GM18507 (cell line): Measurements from ENCODE around the gene FES.
"Not testable (repeated sequence)": the region's sequence is repeated elsewhere in the genome, so short reads cannot be mapped to it uniquely, and the experiment has no call there.

Experiments used
- DNase-seq: peaks from one replicate; pipeline ENCODE4 v3.0.0; 2011; ENCODE audit warnings: low read depth; ENCODE audit not compliant: insufficient read length; ENCODE audit errors: extremely low spot score
- FAIRE-seq: peaks from 2 replicates; lab custom pipeline; 2011; peaks lifted over from hg19 to GRCh38; lab: Jason Lieb, UNC

The FES gene

DNA sequence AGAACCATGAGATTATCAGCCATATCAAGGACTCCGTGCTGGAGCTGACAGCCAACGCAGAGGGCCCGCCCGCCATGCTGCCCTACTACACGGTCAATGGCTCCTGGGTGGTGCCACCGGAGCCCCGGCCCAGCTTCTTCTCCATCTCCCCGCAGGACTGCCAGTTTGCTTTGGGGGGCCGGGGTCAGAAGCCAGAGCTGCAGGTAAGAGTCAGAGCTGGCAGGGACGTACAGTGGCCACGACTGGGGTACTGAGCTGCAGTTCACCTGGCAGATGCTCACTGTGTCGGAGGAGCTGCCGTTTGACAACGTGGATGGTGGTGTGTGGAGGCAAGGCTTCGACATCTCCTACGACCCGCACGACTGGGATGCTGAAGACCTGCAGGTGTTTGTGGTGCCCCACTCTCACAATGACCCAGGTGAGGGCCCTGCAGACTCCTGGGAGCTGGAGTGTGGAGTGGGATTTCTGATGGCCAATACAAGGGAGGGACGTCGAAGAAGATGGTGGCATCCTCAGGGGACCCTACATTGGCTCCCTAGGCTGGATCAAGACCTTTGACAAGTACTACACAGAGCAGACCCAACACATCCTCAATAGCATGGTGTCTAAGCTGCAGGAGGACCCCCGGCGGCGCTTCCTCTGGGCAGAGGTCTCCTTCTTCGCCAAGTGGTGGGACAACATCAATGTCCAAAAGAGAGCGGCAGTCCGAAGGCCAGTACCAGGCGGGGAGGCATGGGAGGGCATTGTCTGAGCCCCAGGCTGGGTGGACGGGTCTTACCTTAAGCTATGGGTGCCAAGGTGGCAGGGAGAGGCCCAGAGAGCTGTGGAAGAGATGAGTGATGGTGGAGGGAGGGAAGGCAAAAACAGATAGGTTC lies 21.2 kb downstream of the FES start:
- FAIRE-seq, result no peak

GRCh38 chr15:90906181-90906849 lies 22.0 kb downstream of the FES start:
- no peak for DNase-seq
- FAIRE-seq, result no peak

More for the DNA sequence above, 21.2 kb downstream of the FES start:
- no peak for DNase-seq

- DNase-seq (no peak), FAIRE-seq (no peak)
These were observed 22.9 kb downstream of the FES start for GRCh38 chr15:90907051-90907660.

- no peak for FAIRE-seq
- DNase-seq, result no peak
These were observed 23.7 kb downstream of the FES start for GRCh38 chr15:90907838-90908507.

GRCh38 chr15:90909449-90909848 lies 25.1 kb downstream of the FES start:
- not testable (repeated sequence) for FAIRE-seq, DNase-seq

DNA sequence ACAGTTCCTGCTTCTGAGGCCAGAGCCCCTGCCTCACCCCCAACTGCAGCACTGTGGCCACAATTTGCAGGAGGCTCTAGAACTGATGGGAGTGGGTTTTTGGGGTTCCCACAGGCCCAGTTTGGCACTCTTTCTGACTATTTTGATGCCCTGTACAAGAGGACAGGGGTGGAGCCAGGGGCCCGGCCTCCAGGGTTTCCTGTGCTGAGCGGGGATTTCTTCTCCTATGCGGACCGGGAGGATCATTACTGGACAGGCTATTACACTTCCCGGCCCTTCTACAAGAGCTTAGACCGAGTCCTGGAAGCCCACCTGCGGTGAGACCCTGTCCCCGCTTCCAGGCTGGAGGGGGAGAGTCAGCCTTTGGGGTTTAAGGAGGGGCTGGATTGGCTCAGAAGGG lies 25.7 kb downstream of the FES start:
- FAIRE-seq, result no peak
- DNase-seq, result no peak

DNA sequence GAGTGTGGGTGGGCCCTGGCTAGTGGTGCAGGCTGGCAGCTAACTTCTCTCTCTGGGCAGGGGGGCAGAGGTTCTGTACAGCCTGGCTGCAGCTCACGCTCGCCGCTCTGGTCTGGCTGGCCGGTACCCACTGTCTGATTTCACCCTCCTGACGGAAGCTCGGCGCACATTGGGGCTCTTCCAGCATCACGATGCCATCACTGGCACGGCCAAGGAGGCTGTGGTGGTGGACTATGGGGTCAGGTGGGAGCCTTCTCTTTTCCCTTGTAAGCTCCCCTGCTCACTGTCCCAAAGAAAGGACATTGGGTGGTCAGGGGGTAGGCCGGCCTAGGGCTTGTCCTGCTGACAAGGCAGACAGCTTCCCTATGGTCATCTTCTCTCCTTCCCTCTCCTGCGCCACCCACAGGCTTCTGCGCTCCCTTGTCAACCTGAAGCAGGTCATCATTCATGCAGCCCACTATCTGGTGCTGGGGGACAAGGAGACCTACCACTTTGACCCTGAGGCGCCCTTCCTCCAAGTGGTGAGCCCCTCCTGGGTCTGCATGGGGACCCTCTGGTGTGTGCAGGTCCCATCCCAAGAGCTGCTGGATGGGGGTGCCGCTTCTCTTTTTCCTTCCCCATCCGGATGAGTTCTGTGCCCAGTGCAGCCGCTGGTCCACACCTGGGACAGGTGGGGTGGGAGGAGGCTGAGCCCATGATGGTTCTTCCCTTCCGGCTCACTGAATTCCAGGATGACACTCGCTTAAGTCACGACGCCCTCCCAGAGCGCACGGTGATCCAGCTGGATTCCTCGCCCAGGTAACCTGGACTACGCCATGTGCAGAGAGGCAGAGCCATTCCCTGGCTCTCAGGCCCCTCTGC lies 26.4 kb downstream of the FES start:
- FAIRE-seq, result no peak
- DNase-seq, result no peak

- FAIRE-seq (no peak), DNase-seq (no peak)
These were observed 27.0 kb downstream of the FES start for GRCh38 chr15:90911302-90911623.

GRCh38 chr15:90911906-90912769 lies 27.8 kb downstream of the FES start:
- FAIRE-seq, result no peak

GRCh38 chr15:90912770-90913075 lies 28.4 kb downstream of the FES start:
- FAIRE-seq (no peak), DNase-seq (no peak)

More at GRCh38 chr15:90911906-90912769, 27.8 kb downstream of the FES start:
- no peak for DNase-seq

DNA sequence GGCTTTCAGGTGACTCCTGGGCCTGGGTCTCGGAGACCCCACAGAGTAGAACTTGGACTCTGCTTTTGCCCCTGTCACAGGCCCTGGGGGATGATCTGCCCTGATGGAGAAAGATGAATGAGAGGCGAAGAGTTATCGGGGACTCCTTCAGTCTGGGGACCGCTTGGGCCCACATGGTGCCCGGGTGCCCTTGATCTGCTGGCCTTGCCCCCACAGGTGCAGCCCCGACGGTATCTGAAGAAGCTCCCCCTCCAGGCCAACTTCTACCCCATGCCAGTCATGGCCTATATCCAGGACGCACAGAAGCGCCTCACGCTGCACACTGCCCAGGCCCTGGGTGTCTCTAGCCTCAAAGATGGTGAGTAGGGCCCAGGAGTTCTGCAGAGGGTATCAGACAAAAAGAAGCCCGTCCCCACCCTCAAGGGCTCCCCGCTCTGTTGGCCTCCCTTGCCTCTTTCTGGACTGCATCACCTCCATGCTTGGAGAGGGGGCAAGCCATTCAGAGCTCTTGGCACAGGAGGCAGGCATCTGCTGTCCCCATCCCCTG lies 29.2 kb downstream of the FES start:
- DNase-seq (no peak), FAIRE-seq (no peak)

- FAIRE-seq (no peak), DNase-seq (no peak)
These were observed 30.2 kb downstream of the FES start for GRCh38 chr15:90914305-90915080.

GRCh38 chr15:90915216-90915807 lies 31.0 kb downstream of the FES start:
- DNase-seq, result no peak
- no peak for FAIRE-seq

DNA sequence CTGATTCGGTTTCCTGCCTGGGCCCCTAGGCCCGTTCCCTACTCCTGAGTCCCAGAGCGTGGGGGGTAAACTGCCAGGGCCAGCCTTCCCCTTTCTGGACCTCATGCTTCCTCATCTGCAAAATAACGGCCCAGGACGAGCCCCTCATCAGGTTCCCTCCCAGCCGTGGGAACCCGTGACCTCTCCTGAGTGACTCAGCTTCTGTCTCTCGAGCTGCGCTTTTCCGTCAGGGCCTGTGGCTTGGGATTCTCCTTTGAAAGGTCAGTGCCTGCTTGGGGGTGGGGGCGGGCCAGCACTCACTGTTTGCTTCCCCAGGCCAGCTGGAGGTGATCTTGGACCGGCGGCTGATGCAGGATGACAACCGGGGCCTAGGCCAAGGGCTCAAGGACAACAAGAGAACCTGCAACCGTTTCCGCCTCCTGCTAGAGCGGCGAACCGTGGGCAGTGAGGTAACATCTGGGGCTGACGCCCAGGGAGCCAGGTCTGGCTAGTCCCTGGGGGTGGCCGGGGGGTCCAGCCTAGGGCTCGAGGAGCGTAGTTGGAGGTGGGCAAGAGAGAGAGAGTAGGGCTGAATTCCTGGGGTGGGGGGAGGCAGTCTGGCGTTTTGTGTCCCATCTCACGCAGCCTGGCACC lies 31.6 kb downstream of the FES start:
- FAIRE-seq (no peak), DNase-seq (no peak)

- no peak for FAIRE-seq
- DNase-seq, result no peak
These were observed 32.2 kb downstream of the FES start for GRCh38 chr15:90916461-90916860.

DNA sequence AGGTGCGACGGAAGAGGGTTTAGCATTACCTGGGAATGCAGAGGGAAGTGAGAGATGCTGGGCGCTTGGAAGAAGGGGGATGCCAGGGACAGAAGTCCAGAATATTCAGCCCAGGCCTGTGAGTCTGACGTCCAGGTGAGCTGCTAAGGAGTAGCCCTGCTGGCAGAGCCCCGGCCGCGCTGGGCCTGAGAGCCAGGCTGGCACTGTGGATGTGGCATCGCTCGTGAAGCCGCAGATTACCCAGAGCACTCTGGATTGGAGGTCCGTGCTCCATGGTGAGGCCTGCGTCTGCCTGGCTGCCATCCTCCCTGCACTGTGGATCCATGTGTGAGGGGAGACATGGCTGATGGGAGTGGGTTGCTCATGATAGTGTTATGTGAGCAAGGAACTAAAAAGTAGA lies 33.3 kb downstream of the FES start:
- DNase-seq, result no peak

More for the DNA sequence above, 33.3 kb downstream of the FES start:
- no peak for FAIRE-seq
